ENCODE measurements around the gene TBC1D23.

DNA sequence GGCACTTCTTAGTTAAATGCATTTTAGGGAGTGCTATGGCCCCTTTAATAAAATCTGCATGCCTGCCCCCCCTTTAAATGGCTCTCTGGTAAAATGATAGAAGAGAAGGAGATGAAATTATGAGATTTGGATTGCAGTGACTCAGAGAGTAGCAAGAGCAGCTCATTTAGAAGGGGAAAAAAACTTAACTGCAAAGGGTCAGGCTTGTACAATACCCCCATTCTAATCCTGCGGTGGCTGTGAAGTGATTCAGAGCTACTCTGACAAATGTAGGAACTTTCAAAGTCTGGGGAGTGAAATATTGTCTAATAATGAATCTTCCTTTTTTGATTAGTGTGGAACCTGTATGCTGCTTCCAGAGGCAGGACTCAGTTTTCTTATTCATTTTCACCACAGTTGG, 44.1 kb upstream of the TBC1D23 start:
- TF ChIP-seq, protein P1, sequence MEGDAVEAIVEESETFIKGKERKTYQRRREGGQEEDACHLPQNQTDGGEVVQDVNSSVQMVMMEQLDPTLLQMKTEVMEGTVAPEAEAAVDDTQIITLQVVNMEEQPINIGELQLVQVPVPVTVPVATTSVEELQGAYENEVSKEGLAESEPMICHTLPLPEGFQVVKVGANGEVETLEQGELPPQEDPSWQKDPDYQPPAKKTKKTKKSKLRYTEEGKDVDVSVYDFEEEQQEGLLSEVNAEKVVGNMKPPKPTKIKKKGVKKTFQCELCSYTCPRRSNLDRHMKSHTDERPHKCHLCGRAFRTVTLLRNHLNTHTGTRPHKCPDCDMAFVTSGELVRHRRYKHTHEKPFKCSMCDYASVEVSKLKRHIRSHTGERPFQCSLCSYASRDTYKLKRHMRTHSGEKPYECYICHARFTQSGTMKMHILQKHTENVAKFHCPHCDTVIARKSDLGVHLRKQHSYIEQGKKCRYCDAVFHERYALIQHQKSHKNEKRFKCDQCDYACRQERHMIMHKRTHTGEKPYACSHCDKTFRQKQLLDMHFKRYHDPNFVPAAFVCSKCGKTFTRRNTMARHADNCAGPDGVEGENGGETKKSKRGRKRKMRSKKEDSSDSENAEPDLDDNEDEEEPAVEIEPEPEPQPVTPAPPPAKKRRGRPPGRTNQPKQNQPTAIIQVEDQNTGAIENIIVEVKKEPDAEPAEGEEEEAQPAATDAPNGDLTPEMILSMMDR (IDR thresholded peaks at IDR 0.05; ENCODE audit: low read depth, low read length, missing input control), result no peak
- TF ChIP-seq, protein P2, sequence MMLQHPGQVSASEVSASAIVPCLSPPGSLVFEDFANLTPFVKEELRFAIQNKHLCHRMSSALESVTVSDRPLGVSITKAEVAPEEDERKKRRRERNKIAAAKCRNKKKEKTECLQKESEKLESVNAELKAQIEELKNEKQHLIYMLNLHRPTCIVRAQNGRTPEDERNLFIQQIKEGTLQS (IDR thresholded peaks at IDR 0.05), result no peak
- TF ChIP-seq RXRA (IDR thresholded peaks at IDR 0.05), result no peak
- TF ChIP-seq RAD21 (IDR thresholded peaks at IDR 0.05), result no peak
- no peak for TF ChIP-seq REST (IDR thresholded peaks at IDR 0.05)
- no peak for TF ChIP-seq EGR1 (IDR thresholded peaks at IDR 0.05; ENCODE audit: low read depth in 2 of 2)

All from liver (tissue), 3 donors.